ENCODE data around the gene ABLIM2.

ABLIM2 gene

GRCh38 chr4:8158710-8159536 lies at the start of gene ABLIM2:
Gene ABLIM2, minus strand, starts transcription at chr4:8158813. Its CDS starts 124 bp downstream, at chr4:8158689.
- TF ChIP-seq CTCF (conservative IDR thresholded peaks at IDR 0.05): no peak
- TF ChIP-seq ZFX (IDR thresholded peaks at IDR 0.05): no peak
- peak within 1 kb of the TSS; percentile 67 for H3K27ac ChIP-seq

- H3K27ac ChIP-seq: no peak overlapping the region
- TF ChIP-seq ZFX (IDR thresholded peaks at IDR 0.05) (no peak), CTCF (conservative IDR thresholded peaks at IDR 0.05) (no peak)
These were observed 48.7 kb upstream of the ABLIM2 start for GRCh38 chr4:8207314-8207713.

DNA sequence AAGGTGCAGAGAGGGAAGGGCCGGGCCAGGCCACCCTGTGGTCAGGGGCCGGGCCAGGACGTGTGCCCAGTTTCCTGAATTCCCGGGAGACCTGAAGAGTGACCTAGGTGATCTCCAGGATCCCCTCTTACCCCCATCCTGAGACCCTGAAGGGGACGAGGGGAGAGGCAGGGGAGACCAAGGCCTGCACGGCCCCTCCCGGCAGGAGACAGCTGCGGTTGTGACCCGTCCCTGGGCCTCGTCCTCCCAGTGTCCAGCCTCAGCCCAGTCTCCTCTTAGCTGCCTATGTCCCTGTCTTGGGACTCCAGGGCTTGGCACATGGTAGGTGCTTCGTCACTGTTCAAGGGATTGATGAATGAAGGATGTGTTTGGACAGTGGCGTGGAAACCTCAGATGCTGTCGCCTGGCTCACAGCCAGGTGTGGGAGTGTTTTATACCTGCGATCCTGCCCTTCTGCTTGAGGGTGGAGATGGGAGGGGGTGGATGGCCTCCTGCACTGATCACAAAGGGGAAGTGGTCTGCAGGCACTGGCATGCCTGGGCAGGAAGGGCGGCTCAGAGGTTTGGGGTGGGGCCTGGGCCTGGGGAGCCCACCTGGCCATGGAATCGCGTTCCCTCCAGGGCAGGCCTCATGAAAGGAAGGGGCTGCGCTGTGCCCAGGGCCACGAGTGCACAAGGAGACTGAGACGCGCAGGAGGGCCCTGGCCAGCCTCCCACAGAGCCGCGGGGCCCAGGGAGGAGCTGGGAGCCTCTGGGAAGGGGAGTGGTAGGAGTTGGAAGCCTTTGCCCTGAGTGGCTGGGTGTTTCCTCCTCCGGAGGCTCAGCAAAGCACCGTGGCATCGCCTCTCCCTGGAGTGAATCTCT lies 47.4 kb upstream of the ABLIM2 start:
- no peak overlapping the region for H3K27ac ChIP-seq

DNA sequence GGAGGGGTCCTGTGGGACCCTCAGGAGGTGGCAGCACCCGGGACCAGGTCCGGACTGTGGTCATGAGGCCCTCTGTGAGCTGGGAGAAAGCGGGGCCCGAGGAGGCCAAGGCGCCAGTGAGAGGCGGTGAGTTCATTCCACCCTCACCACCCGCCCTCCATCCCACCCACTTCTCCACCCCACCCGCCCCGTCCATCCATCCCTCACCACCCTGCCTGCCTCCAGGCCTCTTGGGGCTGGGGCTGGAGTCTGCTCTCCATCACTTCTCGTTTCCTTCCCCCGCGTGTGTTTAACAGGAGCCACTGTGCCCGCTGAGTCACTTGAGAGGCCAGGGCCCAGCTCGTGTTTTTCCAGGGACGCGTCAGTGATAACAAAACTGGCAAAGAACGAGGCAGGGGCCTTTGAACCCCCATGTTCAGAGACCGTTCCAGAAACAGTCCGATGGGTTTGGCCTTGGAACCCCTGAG lies 46.7 kb upstream of the ABLIM2 start:
- no peak overlapping the region for H3K27ac ChIP-seq
- TF ChIP-seq ZFX (IDR thresholded peaks at IDR 0.05) (no peak), CTCF (conservative IDR thresholded peaks at IDR 0.05) (no peak)

More for the DNA sequence above, 47.4 kb upstream of the ABLIM2 start:
- TF ChIP-seq ZFX (IDR thresholded peaks at IDR 0.05) (no peak), CTCF (conservative IDR thresholded peaks at IDR 0.05) (no peak)

GRCh38 chr4:8204576-8205227 lies 46.1 kb upstream of the ABLIM2 start:
- H3K27ac ChIP-seq: no peak overlapping the region
- no peak for TF ChIP-seq ZFX (IDR thresholded peaks at IDR 0.05)
- TF ChIP-seq CTCF (conservative IDR thresholded peaks at IDR 0.05): no peak

DNA sequence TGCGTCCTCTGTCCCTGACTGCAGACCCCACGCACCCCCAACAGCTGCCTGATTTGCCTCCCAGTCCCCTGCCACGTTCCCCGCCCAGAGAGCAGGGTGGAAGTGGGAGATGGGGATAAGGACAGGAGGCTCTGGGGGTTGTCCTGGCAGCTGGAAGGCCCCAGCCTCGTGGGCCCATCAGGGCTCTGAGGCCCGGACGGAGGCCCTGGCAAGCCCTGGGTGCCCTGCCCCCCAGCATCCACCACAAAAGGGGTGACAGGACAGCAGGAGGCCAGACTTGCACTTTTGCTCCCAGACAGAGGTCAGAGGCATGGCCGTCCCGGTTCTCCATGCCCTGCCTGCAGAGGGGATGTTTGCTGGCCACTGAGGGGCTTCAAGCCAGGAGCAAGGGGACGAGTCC lies 45.2 kb upstream of the ABLIM2 start:
- TF ChIP-seq ZFX (IDR thresholded peaks at IDR 0.05) (no peak), CTCF (conservative IDR thresholded peaks at IDR 0.05) (no peak)
- no peak overlapping the region for H3K27ac ChIP-seq

Data from C4-2B (cell line).